B cell (primary cell): ENCODE data around the gene TMEM26. TPM values are rescaled to one million over a fixed set of nuclear protein-coding genes. Genes with fewer than 3 reads are reported as not detected.

Source experiments
- ATAC-seq: fragments of 200-7000 bp; cut with Tn5 transposase; one replicate; pipeline ENCODE4 v1.10.0; 2021; ENCODE audit warnings: low read depth, mild to moderate bottlenecking, moderate number of reproducible peaks, moderate library complexity
- CTCF ChIA-PET: fragments of 350-600 bp; sonication (Branson Sonifier 250); formaldehyde crosslinking; loops from one replicate; lab custom pipeline; 2021; ENCODE audit warnings: antibody characterized with exemption, inconsistent platforms; lab: Charles Lee
- POLR2A ChIA-PET: fragments of 350-600 bp; sonication (Branson Sonifier 250); formaldehyde crosslinking; loops from one replicate; lab custom pipeline; 2021; ENCODE audit warnings: antibody characterized with exemption; lab: Charles Lee
- DNase-seq: peaks from one replicate; pipeline ENCODE4 v3.0.0; 2013
- H2AFZ ChIP-seq: 2 replicates; pipeline ENCODE4 v1.6.1; 2012; ENCODE audit warnings: mild to moderate bottlenecking, low read depth, low read length; ENCODE audit not compliant: insufficient read depth, poor library complexity, severe bottlenecking
- H3K27ac ChIP-seq, 2 donors: 1 replicate in 1 of 2; 2 replicates in 1 of 2; pipeline ENCODE4 v1.5.1; 2012 to 2013; ENCODE audit warnings: low read length in 2 of 2, mild to moderate bottlenecking in 2 of 2, moderate library complexity in 1 of 2
- H3K27me3 ChIP-seq, 4 experiments: fragments of 200-600 bp in 1 of 4; sonication (generic) in 1 of 4; replicated peaks in 1 of 4; 1 replicate in 2 of 4; 2 replicates in 2 of 4; pipeline versions ENCODE4 v1.6.1 to v1.7.0; 2013 to 2016; ENCODE audit warnings: low read length in 3 of 4, mild to moderate bottlenecking in 2 of 4, mixed read lengths in 1 of 4, moderate library complexity in 1 of 4; ENCODE audit not compliant: insufficient read depth in 4 of 4, control insufficient read depth in 3 of 4; ENCODE audit errors: control extremely low read depth in 1 of 4
- H3K36me3 ChIP-seq, 2 experiments: replicated peaks in 1 of 2; 1 replicate in 1 of 2; 2 replicates in 1 of 2; pipeline versions ENCODE4 v1.6.1 to v1.7.1; 2013; ENCODE audit warnings: low read length in 1 of 2; ENCODE audit not compliant: insufficient read depth in 2 of 2, control insufficient read depth in 1 of 2; ENCODE audit errors: control extremely low read depth in 1 of 2, extremely low read depth in 1 of 2
- H3K4me1 ChIP-seq, 2 donors: fragments of 200-600 bp in 1 of 2; sonication (generic) in 1 of 2; 1 replicate in 1 of 2; 2 replicates in 1 of 2; pipeline versions ENCODE4 v1.5.1 to v1.6.1; 2013 to 2017; ENCODE audit warnings: low read length in 2 of 2; ENCODE audit not compliant: control insufficient read depth in 2 of 2, insufficient read depth in 2 of 2
- H3K4me2 ChIP-seq: replicated peaks from 2 replicates; pipeline ENCODE3; 2012; ENCODE audit warnings: mild to moderate bottlenecking, low read depth, low read length; ENCODE audit not compliant: poor library complexity, severe bottlenecking
- H3K4me3 ChIP-seq, 5 experiments: fragments of 200-600 bp in 1 of 5; sonication (generic) in 1 of 5; 1 replicate in 3 of 5; 2 replicates in 2 of 5; pipeline versions ENCODE4 v1.5.1 to v1.7.0; 2011 to 2016; ENCODE audit warnings: low read length in 4 of 5, mild to moderate bottlenecking in 4 of 5, low read depth in 2 of 5, control low read depth in 1 of 5, moderate library complexity in 1 of 5; ENCODE audit not compliant: insufficient read depth in 1 of 5; ENCODE audit errors: control extremely low read depth in 1 of 5, extremely low read depth in 1 of 5
- H3K79me2 ChIP-seq: fragments of 200-600 bp; sonication (generic); one replicate; pipeline ENCODE4 v1.6.0; 2016; ENCODE audit warnings: low read length; ENCODE audit not compliant: control insufficient read depth, insufficient read depth
- H3K9ac ChIP-seq: fragments of 200-600 bp; sonication (generic); 2 replicates; pipeline ENCODE4 v1.6.1; 2017; ENCODE audit warnings: mild to moderate bottlenecking, low read length, moderate library complexity
- H3K9me3 ChIP-seq, 3 donors: one replicate each; pipeline versions ENCODE4 v1.6.1 to v1.7.1; 2013; ENCODE audit warnings: low read length in 2 of 3; ENCODE audit not compliant: control insufficient read depth in 2 of 3, insufficient read depth in 1 of 3; ENCODE audit errors: control extremely low read depth in 1 of 3
- H4K20me1 ChIP-seq: 2 replicates; pipeline ENCODE4 v1.6.0; 2012; ENCODE audit warnings: mild to moderate bottlenecking, low read length; ENCODE audit not compliant: insufficient read depth, control insufficient read depth, poor library complexity, severe bottlenecking
- H3K27ac Mint-ChIP-seq: one replicate; pipeline ENCODE4 v1.8.0; 2021; ENCODE audit warnings: mixed read lengths
- H3K27me3 Mint-ChIP-seq: one replicate; pipeline ENCODE4 v1.8.0; 2021; ENCODE audit warnings: mixed read lengths
- H3K4me1 Mint-ChIP-seq: one replicate; pipeline ENCODE4 v1.8.0; 2021; ENCODE audit warnings: mixed read lengths
- H3K4me3 Mint-ChIP-seq: one replicate; pipeline ENCODE4 v1.8.0; 2021; ENCODE audit warnings: mixed read lengths
- H3K9me3 Mint-ChIP-seq: one replicate; pipeline ENCODE4 v1.8.0; 2022; ENCODE audit warnings: mixed read lengths; ENCODE audit not compliant: insufficient read depth
- CTCF ChIP-seq: fragments of 200-600 bp; IDR thresholded peaks from one replicate; pipeline ENCODE4 v1.8.0; 2022; ENCODE audit warnings: antibody characterized with exemption, mild to moderate bottlenecking
- EZH2 ChIP-seq: IDR thresholded peaks from 2 replicates; pipeline ENCODE4 v1.6.1; 2012; ENCODE audit warnings: borderline replicate concordance, low read depth, mild to moderate bottlenecking, moderate library complexity, low read length; ENCODE audit not compliant: insufficient read depth, poor library complexity, severe bottlenecking
- WGBS: methylation state at CpG from one replicate; pipeline ENCODE4 v1.1.5; 2013; ENCODE audit warnings: missing lambda C conversion rate; ENCODE audit not compliant: insufficient coverage; 5-methylcytosine and 5-hydroxymethylcytosine counted together
- intact Hi-C: fragments of 100-400 bp; cut with micrococcal nuclease; formaldehyde crosslinking; loops from one replicate; pipeline ENCODE4 v1.10.0; 2022
- polyA plus RNA-seq: library from polyadenylated mRNA; depleted of rRNA; stranded (reverse); fragments of >200 nt; gene quantifications from 2 replicates; pipeline ENCODE4 v1.2.3, GENCODE V29; 2012
- total RNA-seq, 2 donors: library from RNA; stranded (reverse); fragments of 120-200 nt in 1 of 2; gene quantifications; 1 replicate in 1 of 2; 2 replicates in 1 of 2; pipeline versions ENCODE4 v1.2.3 to v1.2.4, GENCODE V29; 2013 to 2022

TMEM26 gene
- total and polyA plus RNA-seq, 2 donors (not counting 1 experiment from before 2014, with no cell fraction given), result not detected

- POLR2A ChIA-PET, result interaction anchor here (0.7 kb wide), 1 partner anchor 220 kb away, joined by 4 read pairs; no protein-coding TSS in a partner anchor
- no peak overlapping the region for H2AFZ ChIP-seq
- ATAC-seq (no peak), DNase-seq (no peak)
- no peaks in the 10 kb centered on the region for H3K4me1 ChIP-seq
- no peak overlapping the region for H3K4me3 ChIP-seq
- no peaks in the 10 kb centered on the region for H3K4me1 Mint-ChIP-seq
- H3K27me3 Mint-ChIP-seq, result peaks cover 15% of the 10 kb centered on the region
- TF ChIP-seq EZH2 (no peak), CTCF (no peak)
- H3K27me3 ChIP-seq, result no peaks in the 10 kb centered on the region
- H3K27ac Mint-ChIP-seq, result no peak overlapping the region
- H3K79me2 ChIP-seq, result no peaks in the 10 kb centered on the region
- no peak overlapping the region for H3K27ac ChIP-seq
- no peaks in the 10 kb centered on the region for H4K20me1 ChIP-seq
- no peak overlapping the region for H3K4me2 ChIP-seq
- H3K9me3 ChIP-seq, result no peaks in the 10 kb centered on the region
- no peaks in the 10 kb centered on the region for H3K36me3 ChIP-seq
- no peaks in the 10 kb centered on the region for H3K9me3 Mint-ChIP-seq
- CTCF ChIA-PET, result no interaction called here
- H3K9ac ChIP-seq, result no peak overlapping the region
- intact Hi-C loops, result no loop called here
- H3K4me3 Mint-ChIP-seq, result no peak overlapping the region
- 91% methylated on average over 5 of the region's 5 CpGs for WGBS
These were observed 19.0 kb upstream of the TMEM26 start for GRCh38 chr10:61472090-61472674.

GRCh38 chr10:61471491-61471890 lies 18.3 kb upstream of the TMEM26 start:
- CTCF ChIA-PET, result no interaction called here
- no peak overlapping the region for H2AFZ ChIP-seq
- H3K4me3 ChIP-seq, result no peak overlapping the region
- Mint-ChIP-seq H3K27ac (no peak overlapping the region), H3K4me1 (no peaks in the 10 kb centered on the region), H3K4me3 (no peak overlapping the region), H3K27me3 (peaks cover 14% of the 10 kb centered on the region), H3K9me3 (no peaks in the 10 kb centered on the region)
- H3K79me2 ChIP-seq, result no peaks in the 10 kb centered on the region
- TF ChIP-seq CTCF, result no peak
- no peak for TF ChIP-seq EZH2
- no peak for ATAC-seq
- H3K36me3 ChIP-seq, result no peaks in the 10 kb centered on the region
- no peaks in the 10 kb centered on the region for H3K27me3 ChIP-seq
- no peak overlapping the region for H3K4me2 ChIP-seq
- no peaks in the 10 kb centered on the region for H4K20me1 ChIP-seq
- DNase-seq, result no peak
- intact Hi-C loops, result no loop called here
- POLR2A ChIA-PET, result interaction anchor here (0.7 kb wide), 1 partner anchor 219 kb away, joined by 4 read pairs; no protein-coding TSS in a partner anchor
- H3K9ac ChIP-seq, result no peak overlapping the region
- H3K9me3 ChIP-seq, result no peaks in the 10 kb centered on the region
- no peak overlapping the region for H3K27ac ChIP-seq
- no CpG with 5 or more reads among the region's 2 CpGs for WGBS
- no peaks in the 10 kb centered on the region for H3K4me1 ChIP-seq
